ENCODE results near the gene THBS2. TPM values are rescaled to one million over a fixed set of nuclear protein-coding genes. Genes with fewer than 3 reads are reported as not detected.

Gene THBS2
- total RNA-seq, 1 donor from 2014 or later = 6.9 TPM

GRCh38 chr6:169247991-169248390, 5.7 kb downstream of the THBS2 start:
- Histone ChIP-seq H3K27ac (replicated peaks) (no peak overlapping the region), H3K27me3 (ENCODE audit: low read depth) (peaks cover 40% of the 10 kb centered on the region), H3K4me3 (no peak overlapping the region), H3K4me1 (peaks cover 4% of the 10 kb centered on the region), H3K36me3 (peaks cover 9% of the 10 kb centered on the region), H3K9me3 (replicated peaks) (no peaks in the 10 kb centered on the region)
- TF ChIP-seq, protein P1, sequence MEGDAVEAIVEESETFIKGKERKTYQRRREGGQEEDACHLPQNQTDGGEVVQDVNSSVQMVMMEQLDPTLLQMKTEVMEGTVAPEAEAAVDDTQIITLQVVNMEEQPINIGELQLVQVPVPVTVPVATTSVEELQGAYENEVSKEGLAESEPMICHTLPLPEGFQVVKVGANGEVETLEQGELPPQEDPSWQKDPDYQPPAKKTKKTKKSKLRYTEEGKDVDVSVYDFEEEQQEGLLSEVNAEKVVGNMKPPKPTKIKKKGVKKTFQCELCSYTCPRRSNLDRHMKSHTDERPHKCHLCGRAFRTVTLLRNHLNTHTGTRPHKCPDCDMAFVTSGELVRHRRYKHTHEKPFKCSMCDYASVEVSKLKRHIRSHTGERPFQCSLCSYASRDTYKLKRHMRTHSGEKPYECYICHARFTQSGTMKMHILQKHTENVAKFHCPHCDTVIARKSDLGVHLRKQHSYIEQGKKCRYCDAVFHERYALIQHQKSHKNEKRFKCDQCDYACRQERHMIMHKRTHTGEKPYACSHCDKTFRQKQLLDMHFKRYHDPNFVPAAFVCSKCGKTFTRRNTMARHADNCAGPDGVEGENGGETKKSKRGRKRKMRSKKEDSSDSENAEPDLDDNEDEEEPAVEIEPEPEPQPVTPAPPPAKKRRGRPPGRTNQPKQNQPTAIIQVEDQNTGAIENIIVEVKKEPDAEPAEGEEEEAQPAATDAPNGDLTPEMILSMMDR (IDR thresholded peaks at IDR 0.05; ENCODE audit: borderline replicate concordance) = no peak
- intact Hi-C loops (cut with micrococcal nuclease) = no loop called here
- no peak for DNase-seq

DNA sequence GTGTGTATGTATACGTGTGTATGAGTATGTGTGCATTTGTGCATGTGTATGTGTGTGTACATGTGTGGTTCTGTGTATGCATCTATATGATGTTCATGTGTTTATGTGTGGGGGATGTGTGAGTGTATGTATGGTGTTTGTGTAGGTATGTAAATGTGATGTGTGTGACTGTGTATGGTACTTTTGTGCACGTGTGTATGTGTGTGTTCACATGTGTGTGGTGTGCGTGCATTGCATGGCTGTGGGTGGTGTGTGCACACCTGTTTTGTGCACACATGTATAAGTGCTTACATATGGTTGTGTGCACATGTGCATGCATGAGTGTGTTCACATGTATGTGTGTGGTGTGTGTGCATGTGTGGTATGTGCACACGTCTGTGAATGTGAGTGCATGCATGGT, 6.2 kb downstream of the THBS2 start:
- intact Hi-C loops (cut with micrococcal nuclease) = no loop called here
- H3K9me3 ChIP-seq (replicated peaks) = no peaks in the 10 kb centered on the region
- H3K36me3 ChIP-seq = peaks cover 9% of the 10 kb centered on the region
- TF ChIP-seq, protein P1 (IDR thresholded peaks at IDR 0.05; ENCODE audit: borderline replicate concordance) = no peak
- no peak overlapping the region for H3K27ac ChIP-seq (replicated peaks)
- DNase-seq = no peak
- no peak overlapping the region for H3K4me3 ChIP-seq
- peaks cover 4% of the 10 kb centered on the region for H3K4me1 ChIP-seq
- peaks cover 34% of the 10 kb centered on the region for H3K27me3 ChIP-seq (ENCODE audit: low read depth)

- Histone ChIP-seq H3K27me3 (ENCODE audit: low read depth) (peaks cover 33% of the 10 kb centered on the region), H3K9me3 (replicated peaks) (no peaks in the 10 kb centered on the region), H3K27ac (replicated peaks) (no peak overlapping the region), H3K36me3 (peaks cover 9% of the 10 kb centered on the region), H3K4me3 (no peak overlapping the region), H3K4me1 (peaks cover 4% of the 10 kb centered on the region)
- DNase-seq = no peak
- intact Hi-C loops (cut with micrococcal nuclease) = no loop called here
- TF ChIP-seq, protein P1 (IDR thresholded peaks at IDR 0.05; ENCODE audit: borderline replicate concordance) = no peak
Measured at GRCh38 chr6:169246445-169246844, 7.2 kb downstream of the THBS2 start.

- no peaks in the 10 kb centered on the region for H3K4me1 ChIP-seq
- peaks cover 17% of the 10 kb centered on the region for H3K27me3 ChIP-seq (ENCODE audit: low read depth)
- no peak overlapping the region for H3K4me3 ChIP-seq
- H3K36me3 ChIP-seq = peaks cover 9% of the 10 kb centered on the region
- TF ChIP-seq, protein P1 (IDR thresholded peaks at IDR 0.05; ENCODE audit: borderline replicate concordance) = no peak
- no peak overlapping the region for H3K27ac ChIP-seq (replicated peaks)
- intact Hi-C loops (cut with micrococcal nuclease) = no loop called here
- no peak for DNase-seq
- no peaks in the 10 kb centered on the region for H3K9me3 ChIP-seq (replicated peaks)
Measured at GRCh38 chr6:169244684-169245383, 8.8 kb downstream of the THBS2 start.

- Histone ChIP-seq H3K9me3 (replicated peaks) (no peaks in the 10 kb centered on the region), H3K36me3 (peaks cover 9% of the 10 kb centered on the region), H3K27me3 (ENCODE audit: low read depth) (peaks cover 20% of the 10 kb centered on the region), H3K27ac (replicated peaks) (no peak overlapping the region), H3K4me3 (no peak overlapping the region), H3K4me1 (no peaks in the 10 kb centered on the region)
- TF ChIP-seq, protein P1 (IDR thresholded peaks at IDR 0.05; ENCODE audit: borderline replicate concordance) = no peak
- intact Hi-C loops (cut with micrococcal nuclease) = no loop called here
- no peak for DNase-seq
Measured at GRCh38 chr6:169243661-169244060, 10.0 kb downstream of the THBS2 start.
